Measurements from ENCODE around the gene MKNK1.

MKNK1 gene

GRCh38 chr1:46617833-46618232 is 13.8 kb upstream of the MKNK1 start:
- DNase-seq (ENCODE audit: low read depth): no peak
- no peak overlapping the region for H3K4me3 ChIP-seq (ENCODE audit: low read depth, low read length)
- TF ChIP-seq POLR2A (IDR thresholded peaks at IDR 0.05; ENCODE audit: extremely low read depth, insufficient read length): no peak
- no peak for TF ChIP-seq MAX (IDR thresholded peaks at IDR 0.05; ENCODE audit: low read depth, low read length)
- TF ChIP-seq MYC (IDR thresholded peaks at IDR 0.05; ENCODE audit: low read depth, low read length): no peak
- TF ChIP-seq, protein P1, sequence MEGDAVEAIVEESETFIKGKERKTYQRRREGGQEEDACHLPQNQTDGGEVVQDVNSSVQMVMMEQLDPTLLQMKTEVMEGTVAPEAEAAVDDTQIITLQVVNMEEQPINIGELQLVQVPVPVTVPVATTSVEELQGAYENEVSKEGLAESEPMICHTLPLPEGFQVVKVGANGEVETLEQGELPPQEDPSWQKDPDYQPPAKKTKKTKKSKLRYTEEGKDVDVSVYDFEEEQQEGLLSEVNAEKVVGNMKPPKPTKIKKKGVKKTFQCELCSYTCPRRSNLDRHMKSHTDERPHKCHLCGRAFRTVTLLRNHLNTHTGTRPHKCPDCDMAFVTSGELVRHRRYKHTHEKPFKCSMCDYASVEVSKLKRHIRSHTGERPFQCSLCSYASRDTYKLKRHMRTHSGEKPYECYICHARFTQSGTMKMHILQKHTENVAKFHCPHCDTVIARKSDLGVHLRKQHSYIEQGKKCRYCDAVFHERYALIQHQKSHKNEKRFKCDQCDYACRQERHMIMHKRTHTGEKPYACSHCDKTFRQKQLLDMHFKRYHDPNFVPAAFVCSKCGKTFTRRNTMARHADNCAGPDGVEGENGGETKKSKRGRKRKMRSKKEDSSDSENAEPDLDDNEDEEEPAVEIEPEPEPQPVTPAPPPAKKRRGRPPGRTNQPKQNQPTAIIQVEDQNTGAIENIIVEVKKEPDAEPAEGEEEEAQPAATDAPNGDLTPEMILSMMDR (IDR thresholded peaks at IDR 0.05; ENCODE audit: low read depth, low read length): no peak

DNA sequence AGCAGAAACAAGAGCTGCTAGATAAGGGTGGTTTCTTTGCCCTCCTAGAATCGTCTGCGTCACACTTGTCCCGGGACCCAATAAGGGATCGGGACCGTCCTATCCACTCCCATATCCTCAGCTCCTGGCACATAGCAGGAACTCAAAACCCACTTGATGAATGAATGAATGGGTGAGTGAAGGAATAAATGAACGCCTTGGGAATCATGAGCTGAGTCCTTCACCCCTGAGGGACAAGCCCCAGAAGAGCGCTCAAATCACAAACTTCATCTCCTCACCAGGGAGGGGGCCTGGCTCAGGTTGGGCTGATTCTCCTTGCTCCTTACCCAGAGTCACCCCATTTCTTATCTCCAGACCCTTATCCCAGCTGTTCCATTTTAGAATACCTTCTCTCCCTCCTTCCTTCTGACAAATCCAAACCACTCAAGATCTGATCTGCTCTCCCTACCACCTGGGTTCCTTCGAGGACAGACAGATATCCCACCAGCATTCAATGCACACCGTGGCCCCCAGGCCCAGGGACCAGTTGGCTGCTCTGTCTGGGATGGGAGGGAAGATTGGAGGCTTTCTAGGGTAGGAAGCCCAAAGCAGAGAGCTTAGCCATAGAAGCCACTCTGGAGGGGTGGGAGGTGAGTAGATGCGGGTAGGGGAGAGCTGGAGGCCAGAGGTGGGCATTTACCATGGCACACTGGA is 13.2 kb upstream of the MKNK1 start:
- TF ChIP-seq POLR2A (IDR thresholded peaks at IDR 0.05; ENCODE audit: extremely low read depth, insufficient read length) (no peak), MAX (IDR thresholded peaks at IDR 0.05; ENCODE audit: low read depth, low read length) (no peak), MYC (IDR thresholded peaks at IDR 0.05; ENCODE audit: low read depth, low read length) (no peak)
- TF ChIP-seq, protein P1 (IDR thresholded peaks at IDR 0.05; ENCODE audit: low read depth, low read length): no peak
- H3K4me3 ChIP-seq (ENCODE audit: low read depth, low read length): peak overlapping the region; percentile 66
- no peak for DNase-seq (ENCODE audit: low read depth)

- TF ChIP-seq MAX (IDR thresholded peaks at IDR 0.05; ENCODE audit: low read depth, low read length) (no peak), POLR2A (IDR thresholded peaks at IDR 0.05; ENCODE audit: extremely low read depth, insufficient read length) (no peak)
- TF ChIP-seq, protein P1 (IDR thresholded peaks at IDR 0.05; ENCODE audit: low read depth, low read length): no peak
- peak; percentile 49 for DNase-seq (ENCODE audit: low read depth)
- peak within 1 kb of the TSS; percentile 66 for H3K4me3 ChIP-seq (ENCODE audit: low read depth, low read length)
Observed at GRCh38 chr1:46616277-46617107, 12.4 kb upstream of the MKNK1 start, which contains the start of gene MOB3C. Gene MOB3C (minus strand): TSS chr1:46616811. CDS start chr1:46613321, 3,490 bp downstream.

- H3K4me3 ChIP-seq (ENCODE audit: low read depth, low read length): peak overlapping the region; percentile 66
- no peak for DNase-seq (ENCODE audit: low read depth)
- TF ChIP-seq POLR2A (IDR thresholded peaks at IDR 0.05; ENCODE audit: extremely low read depth, insufficient read length) (no peak), MYC (IDR thresholded peaks at IDR 0.05; ENCODE audit: low read depth, low read length) (no peak), MAX (IDR thresholded peaks at IDR 0.05; ENCODE audit: low read depth, low read length) (no peak)
- TF ChIP-seq, protein P1 (IDR thresholded peaks at IDR 0.05; ENCODE audit: low read depth, low read length): no peak
Observed at GRCh38 chr1:46615735-46616134, 11.7 kb upstream of the MKNK1 start.

GRCh38 chr1:46615088-46615487 is 11.0 kb upstream of the MKNK1 start:
- H3K4me3 ChIP-seq (ENCODE audit: low read depth, low read length): no peak overlapping the region
- TF ChIP-seq, protein P1 (IDR thresholded peaks at IDR 0.05; ENCODE audit: low read depth, low read length): no peak
- TF ChIP-seq MYC (IDR thresholded peaks at IDR 0.05; ENCODE audit: low read depth, low read length) (no peak), POLR2A (IDR thresholded peaks at IDR 0.05; ENCODE audit: extremely low read depth, insufficient read length) (no peak), MAX (IDR thresholded peaks at IDR 0.05; ENCODE audit: low read depth, low read length) (no peak)
- DNase-seq (ENCODE audit: low read depth): no peak
